ENCODE results near the gene COL7A1.

DNA sequence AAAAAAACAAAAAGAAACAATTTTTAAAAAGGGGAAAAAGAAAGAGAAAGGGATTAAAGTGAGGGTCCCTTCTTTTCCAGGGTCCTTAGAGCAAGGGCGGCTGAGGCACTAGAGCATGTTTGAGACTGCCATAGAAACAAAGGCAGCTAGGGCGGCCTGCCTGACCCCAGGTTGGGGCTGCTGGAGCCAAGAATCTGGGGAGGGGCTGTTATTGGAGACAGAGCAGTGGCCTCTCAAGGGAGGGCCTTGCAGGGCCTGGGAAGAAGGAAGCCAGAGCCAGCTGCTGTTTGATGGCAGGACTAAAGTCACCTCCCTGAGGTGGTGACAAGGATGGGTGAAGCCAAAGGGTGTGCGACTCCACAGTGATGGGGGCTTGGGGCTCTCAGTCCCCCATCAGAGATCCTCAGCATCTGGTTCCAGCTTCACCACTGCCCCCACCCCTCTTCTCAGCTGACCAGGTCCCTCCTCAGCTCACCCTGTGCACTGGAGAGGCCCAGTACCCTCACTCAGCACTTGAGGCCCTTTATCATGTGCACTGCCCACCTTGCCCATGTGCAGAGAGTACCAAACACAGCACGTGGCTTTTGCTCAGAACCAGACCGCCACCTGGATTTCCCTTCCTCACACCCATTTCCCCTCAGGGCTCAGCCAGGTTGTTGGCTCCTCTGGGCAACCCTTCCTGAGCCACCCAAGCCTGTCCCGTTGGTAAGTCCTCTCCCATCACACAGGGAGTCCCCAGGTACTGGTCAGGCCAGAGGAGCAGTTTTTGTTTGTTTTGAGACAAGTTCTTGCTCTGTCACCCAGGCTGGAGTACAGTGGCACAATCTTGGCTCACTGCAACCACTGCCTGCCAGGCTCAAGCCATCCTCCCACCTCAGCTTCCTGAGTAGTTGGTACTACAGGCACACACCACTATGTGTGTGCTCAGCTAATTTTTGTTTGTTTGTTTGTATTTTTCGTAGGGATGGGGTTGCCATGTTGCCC, 24.7 kb upstream of the COL7A1 start:
- TF ChIP-seq ZNF274 (IDR thresholded peaks at IDR 0.05; ENCODE audit: low read depth, low read length) (no peak), YY1 (IDR thresholded peaks at IDR 0.05; ENCODE audit: insufficient read depth, insufficient read length) (no peak)
